NCI-H748 (cell line): ENCODE data around the gene TNIP2.
"Not testable (repeated sequence)": the region's sequence is repeated elsewhere in the genome, so short reads cannot be mapped to it uniquely, and the experiment has no call there.

Experiments
- DNase-seq: peaks from one replicate; lab custom pipeline; 2025; ENCODE audit not compliant: unreplicated experiment; lab: John Stamatoyannopoulos, UW

TNIP2 gene

DNA sequence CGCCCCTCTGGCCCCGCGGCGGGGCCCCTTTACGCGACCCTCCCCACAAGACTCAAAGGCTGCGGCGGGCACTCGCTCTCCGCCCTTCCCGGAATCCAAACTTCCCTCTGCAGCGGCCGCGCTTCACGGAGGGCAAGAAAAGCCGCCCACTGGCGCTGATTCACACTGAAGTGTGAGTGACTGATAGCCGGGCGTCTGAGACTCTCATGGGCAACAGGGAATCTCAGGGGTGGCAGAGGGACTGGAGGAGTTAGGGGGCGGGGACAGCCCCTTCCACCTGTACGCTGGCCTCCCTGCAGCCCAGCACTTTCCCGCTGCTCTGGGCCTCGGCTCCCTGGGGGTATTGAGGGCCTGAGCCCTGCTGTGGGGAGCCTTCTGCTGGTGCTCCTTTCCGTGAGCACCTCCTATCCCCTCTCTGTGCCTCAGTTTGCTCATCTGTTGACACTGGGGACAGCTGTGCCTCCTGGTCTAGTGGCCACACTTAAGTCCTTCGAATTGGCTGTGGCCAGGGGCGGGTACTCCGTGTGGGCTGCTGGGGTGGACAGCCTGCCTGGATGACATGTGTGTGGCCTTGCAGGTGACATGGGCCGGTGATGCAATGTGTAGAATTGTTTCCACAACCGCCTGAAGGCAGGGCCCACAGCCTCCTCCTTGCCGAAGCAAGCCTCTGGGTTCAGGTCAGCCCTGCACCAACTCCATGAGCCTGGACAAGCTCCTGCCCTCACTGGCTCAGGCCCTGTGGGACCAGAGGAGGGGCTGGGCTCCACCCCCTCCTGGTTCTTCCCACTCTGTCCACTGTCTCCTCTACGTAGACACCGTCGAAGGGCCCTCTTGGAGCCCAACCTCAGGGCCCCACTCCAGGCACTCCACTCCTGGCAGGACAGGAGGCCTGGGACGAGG is 37.7 kb upstream of the TNIP2 start:
- no peak for DNase-seq

DNA sequence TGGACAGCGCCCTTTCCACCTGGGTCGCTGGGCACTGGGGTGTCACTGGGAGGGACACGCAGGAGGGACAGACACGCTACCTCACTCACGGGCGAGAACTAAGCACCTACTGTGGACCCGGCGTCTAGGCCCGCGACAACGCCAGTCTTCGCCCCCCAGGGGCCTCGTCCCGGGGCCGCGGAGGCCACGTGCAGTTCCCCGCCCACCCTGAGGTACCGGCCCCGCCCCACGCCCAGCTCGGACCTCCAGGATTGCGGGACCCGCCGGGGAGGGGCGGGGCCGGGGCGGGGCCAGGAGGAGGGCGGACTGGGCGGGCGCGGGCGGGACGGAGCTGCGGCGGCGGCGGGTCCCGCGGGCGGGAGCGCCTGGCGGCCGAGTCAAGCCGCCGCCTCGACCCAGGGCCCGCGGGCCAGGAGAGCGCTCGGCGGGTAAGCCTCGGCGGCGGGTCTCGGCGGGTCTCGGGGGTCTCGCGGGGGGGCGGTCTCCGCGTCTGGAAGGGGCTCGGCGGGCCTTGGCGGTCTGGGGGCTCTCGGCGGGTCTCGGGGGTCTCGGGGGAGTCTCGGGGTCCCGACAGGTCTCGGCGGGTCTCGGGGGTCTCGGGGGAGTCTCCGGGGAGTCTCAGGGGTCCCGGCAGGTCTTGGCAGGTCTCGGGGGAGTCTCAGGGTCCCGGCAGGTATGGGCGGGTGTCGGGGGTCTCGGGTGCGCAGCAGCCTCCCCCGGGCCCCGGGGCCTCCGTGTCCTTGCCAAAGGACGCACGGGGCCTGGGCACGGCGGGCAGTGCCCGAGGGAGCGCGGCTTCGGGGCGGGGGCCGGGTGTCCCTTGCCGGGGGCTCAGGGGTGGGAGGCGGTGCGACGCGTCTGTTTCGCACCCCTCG is 36.8 kb upstream of the TNIP2 start, which contains the start of gene SH3BP2:
SH3BP2 (plus strand) TSS at position 375 of the 875 bp plus-strand sequence. CDS start 27,533 bp downstream, outside the sequence.
- DNase-seq = no peak

DNA sequence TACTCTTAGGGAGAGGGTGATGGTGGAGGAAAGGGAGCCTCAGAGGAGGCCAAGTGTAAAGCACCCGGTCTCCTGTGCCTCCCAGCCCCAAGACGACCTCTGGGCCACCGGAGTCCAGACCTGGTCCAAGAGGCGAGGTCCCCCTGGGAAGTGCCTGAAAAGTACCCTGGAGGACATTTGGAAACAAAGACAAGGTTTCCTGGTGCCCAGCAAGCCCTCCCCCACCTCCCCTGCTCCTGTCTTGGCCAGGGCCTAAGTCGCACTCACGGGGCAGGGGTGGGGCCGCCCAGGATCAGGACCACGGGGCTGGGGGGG is 36.2 kb upstream of the TNIP2 start:
- no peak for DNase-seq

DNA sequence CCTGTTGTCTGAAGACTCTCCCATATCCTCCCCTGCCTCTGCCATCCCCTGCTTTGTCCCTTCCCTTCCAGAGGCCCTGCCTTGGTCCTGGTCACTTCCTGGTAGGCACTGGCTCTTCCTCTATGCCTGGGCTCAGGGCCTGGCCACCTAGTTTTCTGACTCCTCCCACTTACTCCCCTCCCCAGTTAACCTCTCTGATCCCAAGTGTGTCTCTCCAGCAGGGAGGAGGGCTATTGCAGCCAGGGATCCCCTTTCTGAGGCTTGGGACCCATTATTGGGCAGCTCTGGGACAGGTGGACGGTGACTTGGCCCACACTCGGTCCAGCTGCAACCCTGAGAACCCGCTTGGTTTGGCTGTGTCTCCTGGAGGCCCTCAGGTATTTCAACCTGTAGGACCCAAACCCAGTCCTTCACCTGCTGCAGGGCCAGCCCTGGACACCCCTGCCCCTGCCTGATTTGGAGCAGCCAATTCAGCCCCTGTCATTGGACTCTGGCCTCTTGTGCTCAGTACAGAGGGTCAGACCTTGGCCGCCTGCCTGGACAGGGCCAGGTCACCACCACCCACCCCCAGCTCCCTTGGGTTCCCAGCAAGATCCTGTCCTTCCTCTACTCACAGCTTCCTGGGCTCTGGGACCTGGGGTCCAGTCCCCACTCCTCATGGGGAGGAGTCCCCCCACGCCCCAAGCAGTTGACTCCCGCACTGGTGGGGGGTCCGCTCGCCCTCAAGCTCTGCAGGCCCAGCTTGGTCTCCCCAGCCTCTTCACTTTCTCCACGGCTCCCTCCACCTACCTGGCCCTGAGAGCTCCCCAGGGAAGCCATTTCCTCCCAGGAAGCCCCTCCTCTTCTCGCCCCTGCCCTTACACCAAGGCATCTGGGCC is 35.6 kb upstream of the TNIP2 start:
- DNase-seq = no peak

DNA sequence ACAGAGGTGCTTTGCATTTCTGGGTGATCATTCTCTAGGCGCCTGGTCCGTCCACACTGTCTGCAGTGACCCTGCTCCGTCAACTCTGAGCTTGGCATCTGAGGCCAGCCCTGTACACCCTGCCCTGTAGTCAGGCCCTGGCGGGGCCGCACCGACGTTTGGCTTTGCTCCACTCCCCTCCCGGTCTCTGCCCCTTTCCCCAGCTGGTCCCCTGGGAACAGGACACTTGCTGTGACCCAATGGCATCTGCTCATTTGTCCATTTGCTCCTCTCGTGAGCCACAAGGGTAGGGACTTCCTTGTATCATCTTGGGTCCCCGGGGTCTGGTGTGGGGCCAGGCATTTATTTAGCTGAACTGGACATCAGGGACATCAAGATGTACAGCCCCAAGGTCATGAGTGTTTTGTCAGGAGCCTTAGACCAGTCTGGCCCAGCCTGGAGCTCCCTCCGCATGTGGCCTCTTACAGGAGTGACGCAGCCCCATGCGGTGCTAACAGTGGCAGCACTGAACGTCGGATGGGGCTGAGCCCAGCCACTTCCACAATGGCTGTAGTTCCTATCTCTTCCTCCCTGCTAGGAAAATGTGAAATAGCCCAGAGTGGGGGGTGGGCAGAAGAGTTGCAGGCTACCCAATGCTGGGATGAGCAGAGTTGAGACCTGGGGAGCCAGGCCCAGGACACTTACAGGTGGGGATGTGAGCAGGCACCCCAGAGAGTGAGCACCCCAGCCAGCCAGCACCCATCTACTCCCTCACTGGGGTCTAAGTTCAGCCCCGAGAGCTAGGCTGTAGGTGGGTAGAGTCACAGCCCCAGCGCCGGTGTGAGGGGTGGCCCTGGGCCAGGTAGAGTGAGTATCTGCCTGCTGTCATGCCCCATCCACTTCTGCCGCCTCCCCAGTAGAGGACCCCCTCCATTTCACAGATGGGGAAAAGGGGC is 34.7 kb upstream of the TNIP2 start:
- no peak for DNase-seq

DNA sequence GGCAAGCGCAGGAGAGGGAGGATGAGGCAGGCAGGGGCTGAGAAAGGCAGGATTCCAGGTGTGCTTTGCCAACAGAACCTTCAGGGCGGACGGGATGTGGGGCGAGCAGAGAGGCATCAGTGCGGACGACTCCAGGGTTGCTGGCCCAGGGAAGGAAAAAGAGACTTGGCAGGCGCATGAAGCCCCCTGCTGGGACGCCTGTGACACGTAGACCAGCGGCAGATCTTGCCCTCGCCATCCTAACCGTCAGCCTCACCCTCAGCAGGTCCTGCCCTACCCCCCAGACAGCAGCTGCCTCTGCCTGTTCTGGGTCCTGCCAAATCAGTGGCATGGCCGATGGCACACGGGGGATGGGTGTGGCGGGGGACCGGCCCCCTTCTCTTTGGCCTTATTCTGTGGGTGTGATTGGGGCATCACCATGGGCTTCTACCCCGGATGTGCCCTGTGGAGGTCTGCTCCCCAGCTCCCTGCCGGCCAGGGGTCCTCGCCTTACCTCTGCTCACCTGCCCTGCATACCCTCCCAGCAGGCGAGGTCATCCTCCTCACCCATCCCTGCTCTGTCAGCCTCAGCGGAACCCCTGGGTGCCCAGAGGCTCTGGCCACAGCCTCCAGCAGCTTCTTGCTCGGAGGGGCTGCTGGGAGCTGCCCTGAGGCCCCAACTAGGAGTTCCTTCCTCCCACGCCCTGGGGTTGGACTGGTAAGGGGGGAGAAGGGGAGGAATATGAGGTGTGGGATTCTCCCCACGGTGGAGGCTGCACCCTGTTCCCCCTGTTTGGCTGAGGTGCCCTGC is 33.9 kb upstream of the TNIP2 start:
- DNase-seq = no peak

DNA sequence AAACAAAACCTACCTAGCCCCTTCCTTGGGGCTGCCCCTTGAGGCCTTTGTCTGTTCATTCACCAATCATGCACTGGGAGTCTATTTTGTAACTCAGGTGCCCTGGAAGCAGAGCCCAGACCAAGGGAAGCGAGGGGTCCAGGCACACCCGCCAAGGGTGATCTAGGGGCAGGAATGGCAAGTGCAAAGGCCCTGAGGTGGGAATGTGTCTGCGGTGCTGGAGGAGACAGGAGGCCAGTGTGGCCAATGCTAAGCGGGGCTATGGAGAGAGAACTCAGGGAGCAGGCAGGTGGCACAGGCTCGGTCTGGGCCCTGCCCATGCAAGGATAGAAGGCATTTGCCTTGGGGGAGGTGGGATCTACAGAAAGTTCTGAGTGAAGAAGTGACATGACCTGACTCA is 33.2 kb upstream of the TNIP2 start:
- DNase-seq = no peak

DNA sequence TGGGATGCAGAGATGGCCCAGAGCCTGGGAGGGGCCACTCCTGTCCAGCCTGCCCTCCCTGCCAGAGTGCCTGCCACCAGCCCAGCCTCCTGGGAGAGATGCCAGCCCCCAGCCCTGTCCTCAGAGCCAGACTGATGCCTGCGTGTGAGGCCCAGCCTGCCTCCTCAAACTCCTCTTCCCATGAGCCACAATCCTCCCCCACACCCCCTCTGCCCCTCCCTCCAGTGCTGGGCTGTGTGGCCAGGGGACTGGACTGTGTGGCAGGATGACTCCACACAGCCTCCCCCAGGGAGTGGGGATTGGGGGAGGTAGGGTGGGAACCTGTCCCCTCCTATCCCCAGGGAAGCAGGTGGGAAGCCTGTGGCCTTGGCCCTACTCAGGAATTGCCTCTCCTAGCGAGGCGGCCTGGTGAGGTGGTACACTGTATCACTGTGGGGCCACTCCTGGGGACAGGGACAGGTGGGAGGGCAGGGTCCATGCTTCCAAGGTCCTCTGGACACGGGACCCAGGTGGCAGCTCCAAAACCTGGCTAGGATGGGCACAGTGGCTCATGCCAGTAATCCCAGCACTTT is 32.5 kb upstream of the TNIP2 start:
- DNase-seq = no peak

DNA sequence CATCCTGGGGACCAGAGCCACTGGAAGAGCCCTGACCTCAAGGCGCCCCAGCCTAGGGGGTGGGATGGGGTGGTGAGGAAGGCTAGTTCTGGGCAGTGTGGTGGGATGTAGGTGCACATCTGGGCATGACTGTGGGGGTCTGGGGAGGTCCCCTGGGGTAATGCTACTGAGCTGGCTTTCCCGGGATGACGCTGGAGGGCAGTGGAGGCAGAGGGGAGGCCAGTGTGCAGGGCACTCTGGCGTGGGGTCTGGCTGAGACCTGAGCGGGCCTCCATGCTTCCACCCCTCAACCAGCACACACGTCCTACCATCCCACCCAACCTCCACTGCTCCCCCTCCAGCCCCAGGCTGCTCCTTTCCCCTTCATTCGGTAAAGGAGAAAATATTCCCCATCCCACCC is 32.0 kb upstream of the TNIP2 start:
- no peak for DNase-seq

DNA sequence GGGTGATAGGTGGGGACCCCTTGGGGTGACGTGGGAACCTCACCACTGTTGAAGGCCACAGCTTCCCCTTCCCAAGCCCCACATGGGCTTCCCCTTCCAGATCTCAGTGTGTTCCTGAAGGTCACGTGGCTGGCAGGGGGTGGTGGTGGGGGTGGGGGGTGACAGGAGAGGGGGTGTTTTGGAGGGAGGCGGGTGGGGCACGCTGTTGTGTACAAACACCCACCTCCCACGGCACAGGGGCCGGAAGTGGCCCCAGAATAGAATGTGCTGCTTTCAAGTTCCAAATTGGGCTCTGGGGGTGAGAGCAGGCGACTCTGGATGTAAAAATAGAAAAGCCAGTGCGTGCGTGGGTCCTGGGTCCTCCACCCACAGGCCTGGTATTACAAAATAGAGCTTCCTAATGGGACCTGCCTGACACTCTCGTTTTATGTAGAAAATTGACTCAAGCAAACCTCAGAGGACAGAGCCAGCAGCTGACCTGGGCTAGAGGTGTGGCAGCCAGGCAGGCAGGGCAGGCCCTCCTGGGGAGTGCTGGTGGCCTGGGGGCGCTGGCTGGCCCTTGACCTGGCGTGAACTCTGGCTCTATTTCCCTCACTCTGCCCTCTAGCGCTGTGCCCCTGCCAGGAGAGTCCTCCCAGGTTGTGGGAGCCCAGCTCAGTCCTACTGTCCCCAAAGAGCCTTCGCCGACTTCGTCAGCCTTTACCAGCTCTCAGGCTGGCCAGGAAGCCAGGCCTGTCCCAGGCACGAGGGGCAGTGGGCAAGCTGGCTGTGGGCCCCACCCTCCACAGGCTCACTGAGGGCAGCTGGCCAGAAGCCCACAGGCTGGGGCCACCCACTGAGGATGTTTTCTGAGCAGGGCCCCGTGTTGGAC is 31.3 kb upstream of the TNIP2 start:
- DNase-seq = no peak

DNA sequence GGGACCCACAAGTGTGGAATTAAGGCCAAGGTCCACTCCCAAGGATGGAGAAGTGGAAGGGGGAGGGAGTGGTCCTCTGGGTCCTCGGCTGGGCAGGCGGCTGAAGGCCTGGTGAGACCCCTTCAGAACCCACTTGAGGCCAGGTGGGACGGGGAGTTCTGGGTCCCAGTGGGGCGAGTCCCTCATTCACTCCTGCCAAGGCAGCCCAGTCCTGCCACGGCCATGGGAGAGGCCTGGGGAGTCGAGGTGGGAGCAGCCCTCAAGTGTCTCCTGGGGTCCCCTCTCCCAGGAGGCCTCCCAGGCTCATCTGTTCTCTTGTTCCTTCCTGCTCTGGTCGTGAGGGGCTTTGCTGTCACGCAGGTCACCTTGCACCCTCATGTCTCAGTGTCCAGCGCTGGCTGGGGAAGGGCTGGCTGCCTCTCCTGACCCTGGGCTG is 30.7 kb upstream of the TNIP2 start:
- no peak for DNase-seq

DNA sequence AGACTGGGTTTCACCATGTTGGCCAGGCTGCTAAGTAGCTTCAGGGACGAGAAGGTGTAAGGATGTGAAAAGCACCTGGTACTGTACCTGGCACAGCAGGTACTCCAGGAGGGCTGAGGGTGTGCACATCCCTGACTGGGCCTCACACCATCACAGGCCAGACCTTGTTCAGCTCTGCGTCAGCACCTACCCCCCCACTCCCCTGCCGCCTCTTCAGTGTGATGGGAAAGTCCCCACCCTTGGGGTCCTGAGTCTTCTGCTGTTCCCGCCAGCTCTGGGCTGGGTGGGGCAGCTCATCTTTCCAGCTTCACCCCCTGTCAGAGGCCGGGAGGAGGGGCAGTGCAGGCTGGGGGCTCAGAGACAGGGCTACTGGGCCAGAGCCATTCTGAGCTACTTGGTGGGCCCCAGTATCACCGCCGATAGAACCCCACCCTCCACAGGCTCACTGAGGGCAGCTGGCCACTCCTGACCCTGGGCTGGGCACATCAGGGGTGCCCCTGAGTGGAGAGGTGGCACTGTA is 30.1 kb upstream of the TNIP2 start:
- DNase-seq = no peak

DNA sequence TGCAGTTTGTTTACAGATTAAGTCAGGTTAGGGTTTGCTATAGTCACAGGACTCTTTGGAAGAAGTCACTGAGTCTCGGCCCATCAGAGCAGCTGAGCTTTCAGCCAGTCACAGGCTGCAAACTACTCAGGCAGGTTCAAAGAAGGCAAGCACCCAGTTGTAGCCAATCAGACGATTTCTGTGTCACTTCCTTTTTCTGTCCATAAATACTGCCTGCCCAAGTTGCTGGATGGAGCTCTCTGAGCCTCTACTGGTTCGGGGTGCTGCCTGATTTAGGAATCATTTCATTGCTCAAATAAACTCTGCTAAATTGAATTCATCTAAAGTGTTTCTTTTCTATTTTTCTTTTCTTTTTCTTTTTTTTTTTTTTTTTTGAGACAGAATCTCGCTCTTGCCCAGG is 29.5 kb upstream of the TNIP2 start:
- DNase-seq = no peak

DNA sequence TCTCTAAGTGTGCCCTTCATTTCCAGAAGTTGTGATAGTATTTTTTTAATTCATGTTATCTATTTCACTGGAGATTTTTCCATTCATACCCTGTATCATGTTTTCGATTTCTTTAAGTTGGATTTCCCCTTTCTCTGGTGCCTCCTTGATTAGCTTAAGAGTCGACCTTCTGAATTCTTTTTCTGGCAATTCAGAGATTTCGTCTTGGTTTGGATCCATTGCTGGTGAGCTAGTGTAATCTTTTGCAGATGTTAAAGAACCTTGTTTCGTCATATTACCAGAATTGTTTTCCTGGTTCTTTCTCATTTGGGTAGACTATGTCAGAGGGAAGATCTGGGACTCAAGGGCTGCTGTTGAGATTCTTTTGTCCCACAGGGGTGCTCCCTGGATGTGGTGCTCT is 27.7 kb upstream of the TNIP2 start:
- DNase-seq = no peak

DNA sequence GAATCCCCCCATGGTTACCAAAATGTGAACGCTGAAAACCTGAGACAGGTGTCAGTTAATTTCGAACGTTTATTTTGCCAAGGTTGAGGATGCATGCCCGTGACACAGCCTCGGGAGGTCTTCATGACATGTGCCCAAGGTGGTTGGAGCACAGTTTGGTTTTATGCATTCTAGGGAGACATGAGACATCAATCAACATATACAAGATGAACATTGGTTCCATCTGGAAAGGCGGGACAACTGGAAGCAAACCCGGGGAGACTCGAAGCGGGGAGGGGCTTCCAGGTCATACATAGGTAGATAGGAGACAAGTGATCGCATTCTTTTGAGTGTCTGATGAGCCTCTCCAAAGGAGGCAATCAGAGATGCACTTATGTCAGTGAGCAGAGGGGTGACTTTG is 25.8 kb upstream of the TNIP2 start:
- no peak for DNase-seq

DNA sequence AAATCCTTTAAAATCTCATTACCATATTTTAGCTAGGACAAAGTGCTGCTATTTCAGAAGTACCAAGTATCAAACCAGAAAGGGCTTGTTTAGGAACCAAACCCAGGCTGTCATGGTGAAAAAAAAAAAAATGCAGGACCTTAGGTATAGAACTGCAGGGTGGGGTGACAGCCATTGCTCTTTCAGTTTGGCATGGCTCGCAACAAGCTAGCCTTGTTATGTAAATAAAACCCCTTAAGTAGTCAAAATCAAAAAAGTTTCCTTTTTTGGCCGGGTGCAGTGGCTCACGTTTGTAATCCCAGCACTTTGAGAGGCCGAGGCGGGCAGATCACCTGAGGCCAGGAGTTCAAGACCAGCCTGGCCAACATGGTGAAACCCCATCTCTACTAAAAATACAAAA is 24.5 kb upstream of the TNIP2 start:
- DNase-seq = not testable (repeated sequence)

DNA sequence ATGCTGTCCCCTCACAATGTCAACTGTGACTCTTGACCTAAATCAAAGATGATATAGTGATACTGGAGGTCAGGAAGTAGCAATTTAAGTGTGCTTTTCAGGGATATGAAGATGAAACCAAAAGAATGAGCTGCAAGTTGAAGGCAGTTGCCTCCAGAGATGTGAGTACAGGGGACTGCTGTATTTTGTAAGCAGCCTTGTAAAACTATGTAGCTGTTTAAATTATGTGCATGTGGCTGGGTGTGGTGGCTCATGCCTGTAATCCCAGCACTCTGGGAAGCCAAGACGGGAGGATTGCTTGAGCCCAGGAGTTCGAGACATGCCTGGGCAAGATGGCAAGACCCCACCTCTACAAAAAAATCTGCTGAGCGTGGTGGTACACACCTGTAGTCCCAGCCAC is 15.1 kb upstream of the TNIP2 start:
- no peak for DNase-seq

DNA sequence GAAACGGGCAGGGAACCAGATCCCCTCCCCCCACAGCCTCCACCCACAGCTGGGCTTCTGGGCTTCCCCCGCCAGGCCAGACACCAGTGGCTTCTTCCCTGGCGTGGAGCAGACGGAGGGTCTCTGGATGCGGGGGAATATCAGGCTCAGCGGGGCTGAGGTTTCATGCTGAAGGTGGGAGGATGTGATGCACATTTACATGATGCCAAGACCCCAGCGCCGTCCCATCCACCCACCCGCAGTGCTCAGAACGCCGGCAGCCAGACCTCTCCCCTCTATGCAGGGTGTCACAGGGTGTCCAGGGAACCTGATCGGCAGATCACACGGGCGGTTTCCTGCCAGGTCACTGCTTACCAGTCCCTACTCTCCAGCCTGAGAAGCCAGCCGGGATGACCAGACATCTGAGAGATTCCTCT is 12.8 kb upstream of the TNIP2 start:
- DNase-seq = no peak
